ENCODE results near the gene PIN4.

DNA sequence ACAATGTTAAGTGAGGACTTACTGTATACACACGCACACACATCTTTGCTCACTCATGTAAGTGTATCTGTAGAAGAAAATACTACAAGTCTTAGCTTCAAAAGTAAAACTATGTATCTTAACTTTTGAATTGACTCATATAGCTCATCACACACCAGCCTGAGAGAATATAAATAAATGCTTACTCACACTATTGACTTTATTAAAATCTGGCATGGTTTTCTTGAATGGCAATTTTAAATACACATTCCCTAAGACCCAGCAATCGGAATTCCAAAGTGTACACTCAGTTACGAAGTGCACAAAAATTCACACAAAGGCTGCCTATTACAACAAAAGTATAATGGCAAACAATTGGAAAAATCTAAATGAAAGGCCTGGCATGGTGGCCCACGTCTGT is 55.3 kb downstream of the PIN4 start:
- TF ChIP-seq POLR2AphosphoS5 (IDR thresholded peaks at IDR 0.05) (no peak), EZH2 (IDR thresholded peaks at IDR 0.05; ENCODE audit: borderline replicate concordance, insufficient read depth, low read length, poor library complexity, severe bottlenecking) (no peak), EP300 (conservative IDR thresholded peaks at IDR 0.05; ENCODE audit: poor library complexity, severe bottlenecking) (no peak), TAF1 (IDR thresholded peaks at IDR 0.05; ENCODE audit: low read depth) (no peak)
- TF ChIP-seq, protein P1, sequence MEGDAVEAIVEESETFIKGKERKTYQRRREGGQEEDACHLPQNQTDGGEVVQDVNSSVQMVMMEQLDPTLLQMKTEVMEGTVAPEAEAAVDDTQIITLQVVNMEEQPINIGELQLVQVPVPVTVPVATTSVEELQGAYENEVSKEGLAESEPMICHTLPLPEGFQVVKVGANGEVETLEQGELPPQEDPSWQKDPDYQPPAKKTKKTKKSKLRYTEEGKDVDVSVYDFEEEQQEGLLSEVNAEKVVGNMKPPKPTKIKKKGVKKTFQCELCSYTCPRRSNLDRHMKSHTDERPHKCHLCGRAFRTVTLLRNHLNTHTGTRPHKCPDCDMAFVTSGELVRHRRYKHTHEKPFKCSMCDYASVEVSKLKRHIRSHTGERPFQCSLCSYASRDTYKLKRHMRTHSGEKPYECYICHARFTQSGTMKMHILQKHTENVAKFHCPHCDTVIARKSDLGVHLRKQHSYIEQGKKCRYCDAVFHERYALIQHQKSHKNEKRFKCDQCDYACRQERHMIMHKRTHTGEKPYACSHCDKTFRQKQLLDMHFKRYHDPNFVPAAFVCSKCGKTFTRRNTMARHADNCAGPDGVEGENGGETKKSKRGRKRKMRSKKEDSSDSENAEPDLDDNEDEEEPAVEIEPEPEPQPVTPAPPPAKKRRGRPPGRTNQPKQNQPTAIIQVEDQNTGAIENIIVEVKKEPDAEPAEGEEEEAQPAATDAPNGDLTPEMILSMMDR (IDR thresholded peaks at IDR 0.05; ENCODE audit: poor library complexity, severe bottlenecking): no peak
